Right renal pelvis (tissue), 4 donors: Measurements from ENCODE around the gene TNRC6B. TPM values are rescaled to one million over a fixed set of nuclear protein-coding genes. Genes with fewer than 3 reads are reported as not detected.
A peak's percentile ranks its signal among the peaks of the same experiment; 100 is the strongest.
"Not testable (repeated sequence)": the region's sequence is repeated elsewhere in the genome, so short reads cannot be mapped to it uniquely, and the experiment has no call there.

Experiments
- DNase-seq, 4 donors: peaks; one replicate each; pipeline ENCODE4 v3.0.0-alpha.2; 2013; ENCODE audit warnings: low read depth in 4 of 4, low spot score in 3 of 4, missing footprints in 1 of 4
- polyA plus RNA-seq, 4 donors: library from polyadenylated mRNA; unstranded; fragments of 120-200 nt; gene quantifications; one replicate each; pipeline ENCODE4 v1.2.1, GENCODE V29; 2013; ENCODE audit not compliant: insufficient read length in 4 of 4

TNRC6B gene
- polyA plus RNA-seq, 4 donors = 10.3 to 11.8 (median 11.4) TPM

DNA sequence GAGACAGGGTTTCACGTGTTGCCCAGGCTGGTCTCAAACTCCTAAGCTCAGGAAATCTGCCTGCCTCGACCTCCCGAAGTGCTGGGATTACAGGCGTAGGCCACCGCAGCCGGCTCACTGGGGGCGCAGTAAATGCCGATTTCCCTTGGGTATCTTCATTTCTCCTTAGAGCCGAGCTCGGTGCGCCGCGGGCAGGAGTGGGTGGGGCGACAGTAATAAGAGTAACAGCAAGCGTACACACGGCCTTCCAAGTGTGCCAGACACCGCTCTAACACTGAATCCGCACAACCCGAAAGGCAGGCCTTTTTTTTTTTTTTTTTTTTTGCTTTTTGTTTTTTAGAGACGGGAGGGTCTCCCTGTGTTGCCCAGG is 168.1 kb downstream of the TNRC6B start:
- DNase-seq = no peak

GRCh38 chr22:40346185-40347118 is 168.7 kb downstream of the TNRC6B start, which contains the start of gene ADSL:
Gene ADSL, plus strand, starts transcription at chr22:40346500. Its CDS starts 59 bp downstream, at chr22:40346559.
- DNase-seq = peak; percentile 78 to 87 (median 83)

DNA sequence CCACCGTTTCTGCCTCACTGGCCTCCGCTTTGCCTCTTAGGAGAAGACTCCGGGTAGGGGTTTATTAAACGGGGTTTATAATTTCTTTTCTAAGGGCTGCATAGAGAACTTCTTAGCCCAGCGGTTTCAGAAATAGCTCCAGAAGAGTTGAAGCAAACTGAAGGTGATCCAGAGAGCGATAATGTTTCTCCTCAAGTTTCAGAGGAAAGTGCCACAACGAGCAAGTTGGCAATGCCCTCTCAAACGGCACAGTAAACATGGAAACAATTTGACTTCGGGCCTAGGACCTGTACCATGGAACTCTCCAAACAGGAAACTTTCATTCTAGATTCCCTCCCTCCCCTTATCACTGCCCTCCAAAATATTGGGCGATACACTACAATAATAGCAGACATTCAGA is 169.6 kb downstream of the TNRC6B start:
- no peak for DNase-seq

- no peak for DNase-seq
These were observed 170.4 kb downstream of the TNRC6B start for GRCh38 chr22:40348025-40348658.

GRCh38 chr22:40352763-40353162 is 175.0 kb downstream of the TNRC6B start:
- no peak for DNase-seq

DNA sequence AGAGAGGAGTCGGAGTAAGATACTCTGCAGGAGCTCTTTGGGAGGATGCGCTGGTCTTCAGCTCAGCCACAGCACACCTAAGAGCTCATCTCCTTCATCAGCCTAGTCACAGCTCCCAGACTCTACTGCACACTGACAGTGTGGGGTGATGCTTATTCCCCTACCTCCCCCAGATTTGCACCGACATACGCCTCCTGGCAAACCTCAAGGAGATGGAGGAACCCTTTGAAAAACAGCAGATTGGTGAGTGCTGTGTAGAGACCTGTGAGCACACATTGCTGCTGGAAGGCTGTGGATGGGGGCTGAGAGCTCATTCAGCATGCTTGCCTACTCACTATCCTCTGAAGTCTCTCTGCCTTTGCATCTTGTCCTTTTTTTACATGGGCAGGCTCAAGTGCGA is 183.4 kb downstream of the TNRC6B start:
- DNase-seq = no peak

DNA sequence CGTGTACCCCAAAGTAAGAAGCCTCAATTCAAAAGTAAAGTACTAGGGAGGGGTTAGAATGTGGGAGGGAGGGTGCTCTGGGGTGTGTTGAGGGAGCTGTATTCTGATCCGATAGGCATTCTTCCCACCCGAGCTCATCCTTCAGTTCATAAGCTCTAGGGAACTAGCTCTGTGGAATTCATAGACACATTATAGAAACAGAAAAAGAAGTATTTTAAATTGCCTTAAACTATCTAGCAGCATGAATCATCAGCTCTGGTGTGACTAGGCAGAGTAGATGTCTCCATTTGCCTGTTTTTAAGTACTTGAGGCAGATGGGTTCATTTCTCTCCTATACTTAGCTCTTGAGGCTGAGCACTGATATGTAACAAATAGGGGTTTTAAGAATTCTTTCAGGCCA is 185.3 kb downstream of the TNRC6B start:
- DNase-seq = no peak

DNA sequence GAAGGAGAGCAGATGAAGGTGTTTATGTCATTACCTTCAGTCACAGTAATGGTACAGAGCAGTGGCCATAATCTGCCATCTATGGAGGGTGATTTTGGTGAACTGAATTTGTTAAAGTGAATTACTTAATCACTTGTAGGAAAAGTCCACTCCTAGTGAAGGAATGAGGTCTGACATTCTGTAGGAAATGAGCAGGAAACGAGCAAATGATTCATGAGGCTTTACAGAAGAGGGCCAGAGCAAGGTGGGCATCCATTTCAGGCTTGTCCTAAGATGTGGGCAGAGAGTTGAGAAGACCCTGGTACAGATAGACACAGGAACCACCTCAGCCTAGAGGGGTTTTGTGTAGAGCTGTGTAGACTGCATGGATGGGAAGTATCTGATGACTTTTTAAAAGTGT is 186.7 kb downstream of the TNRC6B start:
- DNase-seq = no peak

DNA sequence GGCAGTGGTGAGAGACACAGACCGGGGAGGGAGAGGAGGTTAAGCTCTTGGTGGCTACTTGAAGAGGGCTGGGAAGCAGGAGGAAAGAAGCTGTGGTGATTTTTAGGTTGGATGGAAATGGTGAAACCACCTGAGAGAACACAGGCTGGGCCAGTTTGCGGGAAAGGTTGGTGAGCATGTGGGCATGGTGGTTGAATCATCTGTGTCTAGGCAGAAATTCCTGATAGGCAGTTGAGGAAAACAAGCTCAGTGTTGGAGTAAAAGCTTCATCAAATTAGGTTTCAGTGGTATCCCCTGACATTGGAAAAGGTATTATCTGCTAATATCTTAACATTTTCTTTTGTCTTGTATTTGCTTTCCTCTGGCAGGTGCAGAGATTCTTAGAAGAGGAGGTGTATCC is 188.3 kb downstream of the TNRC6B start:
- DNase-seq = no peak

GRCh38 chr22:40367342-40367741 is 189.6 kb downstream of the TNRC6B start:
- no peak for DNase-seq

DNA sequence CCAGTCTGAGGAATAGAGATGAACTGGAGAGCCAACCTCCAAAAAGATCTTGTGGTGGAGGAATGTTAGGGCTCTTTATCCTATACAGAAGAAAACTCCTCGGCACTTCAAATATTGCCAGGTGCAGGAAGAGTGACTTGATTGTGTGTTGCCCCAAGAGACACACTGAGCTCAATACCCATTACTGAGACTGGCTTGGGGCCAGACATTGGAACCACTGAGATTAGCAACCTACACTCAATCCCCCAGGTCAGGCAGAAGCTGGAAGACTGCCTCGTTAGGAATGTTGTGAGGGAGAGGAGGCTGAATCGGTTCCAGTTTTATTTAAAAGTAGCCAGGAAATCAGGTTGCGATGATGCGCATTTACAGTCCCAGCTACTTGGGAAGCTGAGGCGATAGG is 190.3 kb downstream of the TNRC6B start:
- DNase-seq = no peak

DNA sequence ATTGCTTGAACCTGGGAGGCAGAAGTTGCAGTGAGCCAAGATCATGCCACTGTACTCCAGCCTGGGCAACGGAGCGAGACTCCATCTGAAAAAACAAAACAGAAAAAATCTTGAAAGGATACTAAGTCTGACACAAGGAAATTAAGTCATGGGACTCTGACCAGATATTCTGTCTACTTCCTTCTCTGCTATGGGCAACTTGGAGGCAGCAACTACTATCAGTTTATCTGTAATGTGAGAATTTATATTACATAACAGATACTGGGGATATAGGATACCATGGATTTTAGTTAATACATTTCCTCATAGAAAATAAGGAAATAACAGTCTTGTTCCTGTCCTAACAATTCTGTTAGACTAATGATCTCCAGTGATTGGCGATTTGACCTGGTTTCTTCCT is 191.1 kb downstream of the TNRC6B start:
- no peak for DNase-seq

DNA sequence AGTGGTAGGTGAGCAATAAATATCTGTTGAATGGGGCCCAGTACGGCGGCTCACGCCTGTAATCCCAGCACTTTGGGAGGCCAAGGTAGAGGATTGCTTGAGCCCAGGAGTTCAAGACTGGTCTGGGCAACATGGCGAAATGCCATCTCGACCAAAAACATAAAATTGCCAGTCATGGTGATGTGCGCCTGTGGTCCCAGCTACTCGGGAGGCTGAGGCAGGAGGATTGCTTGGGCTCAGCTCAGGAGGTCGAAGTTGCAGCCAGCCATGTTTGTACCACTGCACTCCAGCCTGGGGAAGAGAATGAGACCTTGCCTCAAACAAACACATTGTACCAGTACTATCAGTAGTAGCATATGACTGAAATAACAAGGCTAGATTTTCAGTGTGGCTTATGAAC is 196.8 kb downstream of the TNRC6B start:
- no peak for DNase-seq

DNA sequence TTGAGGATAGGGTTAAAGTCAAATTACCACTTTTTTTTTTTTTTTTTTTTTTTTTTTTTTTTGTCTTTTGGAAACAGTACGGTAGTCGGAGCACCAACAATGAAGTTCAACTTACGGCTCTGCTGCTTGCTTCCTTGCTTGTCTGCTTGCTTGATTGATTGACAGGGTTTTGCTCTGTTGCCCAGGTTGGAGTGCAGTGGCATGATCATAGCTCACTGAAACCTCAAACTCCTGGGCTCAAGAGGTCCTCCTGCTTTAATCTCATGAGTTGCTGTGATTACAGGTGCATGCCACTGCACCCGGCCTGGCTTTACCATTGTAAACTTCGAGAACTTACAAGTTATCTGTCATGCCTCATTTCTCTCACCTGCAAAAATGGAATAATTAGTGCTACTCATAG is 198.4 kb downstream of the TNRC6B start:
- DNase-seq = no peak

GRCh38 chr22:40377931-40378330 is 200.2 kb downstream of the TNRC6B start:
- no peak for DNase-seq

- DNase-seq = not testable (repeated sequence)
These were observed 200.7 kb downstream of the TNRC6B start for GRCh38 chr22:40378448-40378847.

GRCh38 chr22:40381461-40381860 is 203.7 kb downstream of the TNRC6B start:
- DNase-seq = no peak

DNA sequence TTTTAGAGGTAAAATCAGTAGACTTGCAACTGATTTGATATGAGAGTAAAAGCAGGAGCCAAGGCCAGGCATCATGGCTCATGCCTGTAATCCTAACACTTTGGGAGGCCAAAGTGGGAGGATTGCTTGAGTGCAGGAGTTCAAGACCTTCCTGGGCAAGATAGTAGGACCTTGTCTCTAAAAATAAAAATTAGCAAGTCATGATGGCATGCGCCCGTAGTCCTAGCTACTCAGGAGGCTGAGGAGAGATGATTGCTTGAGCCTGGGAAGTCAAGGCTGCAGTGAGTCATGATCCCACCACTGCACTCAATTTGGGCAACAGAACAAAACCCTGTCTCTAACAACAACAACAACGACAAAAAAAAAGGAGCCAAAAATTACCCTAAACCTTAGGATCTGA is 206.2 kb downstream of the TNRC6B start:
- DNase-seq = no peak

DNA sequence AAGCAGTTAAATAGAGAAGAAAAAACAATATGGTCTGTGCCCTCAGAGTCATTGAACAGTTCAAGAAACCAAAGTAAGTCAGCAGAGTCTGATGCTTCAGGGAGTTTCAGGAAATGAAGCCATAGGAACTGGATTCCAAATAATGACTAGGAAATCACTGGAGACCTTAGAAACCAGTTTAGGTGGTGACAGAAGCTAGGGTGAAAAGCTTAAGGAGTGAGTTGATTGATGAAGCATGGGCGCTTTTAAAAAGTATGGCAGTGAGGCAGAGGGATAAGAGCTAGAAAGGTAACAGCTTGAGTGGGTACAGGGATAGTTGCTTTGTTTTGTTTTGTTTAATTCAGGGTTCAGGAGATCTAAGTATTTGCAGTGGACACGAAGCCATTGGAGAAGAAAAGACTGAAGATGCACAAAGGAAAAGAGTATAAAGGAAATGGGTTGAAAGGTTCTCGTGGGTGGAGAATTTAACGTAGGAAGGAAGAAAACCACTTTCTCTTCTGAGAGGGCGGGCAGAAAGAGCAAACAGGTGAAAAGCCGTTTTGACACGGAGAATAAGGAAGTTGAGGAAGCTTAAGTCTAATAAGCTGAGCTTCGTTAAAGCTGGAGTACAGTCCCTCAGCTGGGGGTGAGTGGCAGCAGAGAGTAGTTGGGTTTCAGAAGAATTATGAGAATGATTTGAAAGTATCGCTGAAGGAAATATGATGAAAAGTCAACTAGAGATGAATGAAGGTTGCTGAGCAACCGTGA is 207.5 kb downstream of the TNRC6B start:
- DNase-seq = no peak
